Superior temporal gyrus (tissue), 1 donor: ENCODE data around the gene KRTAP12-2.

Source experiments
- DNase-seq: peaks from one replicate; pipeline ENCODE4 v3.0.0-alpha.2; 2016; ENCODE audit errors: extremely low spot score

The KRTAP12-2 gene

DNA sequence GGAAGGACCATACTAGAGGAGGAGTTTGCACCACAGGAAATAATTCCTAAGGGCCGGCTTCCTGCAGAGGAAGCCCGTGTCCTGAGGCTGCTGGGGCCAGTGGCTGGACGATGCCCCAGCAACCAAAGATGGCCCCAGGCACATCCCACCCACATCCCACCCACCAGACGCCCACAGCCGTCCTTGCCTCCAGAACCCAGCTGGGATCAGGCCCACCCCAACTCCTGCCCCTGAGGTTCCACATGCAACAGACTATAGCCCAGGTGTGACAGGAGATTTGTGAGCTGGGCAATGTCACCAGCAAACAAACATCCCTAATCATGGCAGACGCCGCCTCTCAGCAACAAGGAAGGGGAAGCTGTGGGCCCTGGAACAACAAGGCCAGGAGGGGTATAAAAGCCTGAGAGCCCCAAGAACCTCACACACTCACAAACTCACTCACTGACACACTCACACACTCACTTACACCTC, 40.0 kb downstream of the KRTAP12-2 start, which contains the start of gene KRTAP10-9:
TSS of gene KRTAP10-9 (plus strand) at position 421 of the 471 bp plus-strand sequence. CDS start 79 bp downstream, outside the sequence.
- no peak for DNase-seq

DNA sequence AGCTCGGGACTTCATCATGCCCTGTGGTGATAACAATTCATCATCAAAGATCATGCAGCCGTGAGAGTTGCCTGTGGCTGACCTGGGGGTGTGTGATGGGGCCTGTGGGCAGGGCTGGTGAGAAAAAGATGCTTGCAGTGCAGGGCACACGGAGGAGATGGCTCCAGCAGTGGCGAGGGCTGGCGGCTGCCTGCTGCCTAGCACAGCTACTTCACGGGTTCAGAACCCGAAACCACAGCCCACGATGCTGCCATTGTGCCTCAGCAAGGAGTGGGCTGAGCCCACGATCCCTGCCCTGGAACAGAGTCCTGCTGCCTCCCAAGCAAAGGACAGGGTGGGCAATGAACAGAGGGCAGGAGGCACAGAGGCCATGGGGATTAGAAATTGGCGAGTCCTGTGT, 40.5 kb downstream of the KRTAP12-2 start:
- DNase-seq, result no peak

DNA sequence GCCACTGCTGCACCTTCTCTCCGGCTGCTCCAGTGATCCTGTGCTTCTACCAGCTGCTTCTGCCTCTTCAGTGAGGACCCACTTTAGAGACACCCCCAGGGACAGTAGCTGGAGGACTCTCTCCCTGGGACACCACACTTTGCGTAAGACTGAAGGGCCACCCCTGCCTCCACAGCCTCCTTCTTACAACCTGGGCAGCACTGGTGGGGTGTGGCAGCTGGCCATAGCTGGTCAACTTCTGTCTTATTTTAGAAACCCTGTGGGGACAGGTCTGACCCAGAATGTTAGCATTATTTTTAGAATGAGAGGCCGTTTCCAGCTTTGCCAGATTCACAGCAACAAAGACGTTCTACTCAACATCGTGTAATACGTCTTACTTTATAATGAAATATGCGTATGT, 41.0 kb downstream of the KRTAP12-2 start:
- no peak for DNase-seq

DNA sequence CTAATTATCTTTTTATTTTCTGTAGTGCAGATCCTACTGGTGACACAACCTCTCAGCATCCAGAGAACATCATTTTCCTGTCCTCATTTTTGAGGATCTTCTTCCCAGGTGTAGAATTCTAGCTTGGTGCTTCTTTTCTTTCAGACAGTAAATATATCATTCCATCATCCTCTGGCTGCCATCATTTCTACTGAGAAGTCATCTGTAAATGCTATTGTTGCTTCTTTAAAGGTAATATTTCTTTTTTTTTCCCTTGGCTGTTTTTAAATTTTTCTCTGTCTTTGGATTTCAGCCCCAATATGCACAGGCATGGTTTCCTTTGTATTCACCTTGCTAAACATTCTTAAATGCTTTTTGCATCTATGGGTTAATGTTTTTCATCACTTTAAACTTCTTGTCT, 43.2 kb downstream of the KRTAP12-2 start:
- no peak for DNase-seq

DNA sequence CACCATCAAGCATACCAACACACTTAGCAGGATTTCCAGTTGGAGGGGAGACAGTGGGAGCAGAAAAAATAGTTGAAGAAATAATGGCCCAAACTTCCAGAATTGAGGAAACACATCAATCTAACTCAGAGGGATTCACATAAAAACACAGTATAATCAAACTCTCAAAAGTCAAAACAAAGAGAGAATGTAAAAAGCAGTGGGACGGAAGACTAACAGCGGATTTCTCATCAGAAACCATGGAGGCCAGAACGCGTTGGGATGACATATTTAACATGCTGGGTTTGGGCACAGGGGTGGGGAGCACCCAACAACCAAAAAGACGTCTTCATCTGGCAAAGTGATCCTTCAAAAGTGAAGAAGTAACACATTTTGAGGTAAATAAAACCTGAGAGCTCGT, 46.8 kb downstream of the KRTAP12-2 start:
- DNase-seq, result no peak

DNA sequence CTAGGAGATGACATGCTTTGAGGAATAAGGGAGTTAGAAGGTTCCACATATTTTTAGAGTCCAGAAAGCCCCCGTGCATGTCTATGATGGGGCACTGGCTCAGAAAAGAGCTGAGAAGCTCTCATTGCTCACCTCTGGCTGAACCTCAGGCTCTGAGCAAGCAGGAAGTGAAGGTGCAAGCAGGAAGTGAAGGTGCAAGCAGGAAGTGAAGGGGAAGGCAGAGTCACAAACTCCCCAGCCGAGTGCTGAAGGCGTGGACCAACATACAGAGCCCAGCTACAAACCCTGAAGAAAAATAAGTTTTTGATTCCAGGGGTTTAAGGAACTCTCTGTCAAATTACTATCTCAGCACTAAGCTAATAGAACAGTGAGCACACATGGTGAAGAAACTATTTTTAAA, 47.8 kb downstream of the KRTAP12-2 start:
- no peak for DNase-seq

DNA sequence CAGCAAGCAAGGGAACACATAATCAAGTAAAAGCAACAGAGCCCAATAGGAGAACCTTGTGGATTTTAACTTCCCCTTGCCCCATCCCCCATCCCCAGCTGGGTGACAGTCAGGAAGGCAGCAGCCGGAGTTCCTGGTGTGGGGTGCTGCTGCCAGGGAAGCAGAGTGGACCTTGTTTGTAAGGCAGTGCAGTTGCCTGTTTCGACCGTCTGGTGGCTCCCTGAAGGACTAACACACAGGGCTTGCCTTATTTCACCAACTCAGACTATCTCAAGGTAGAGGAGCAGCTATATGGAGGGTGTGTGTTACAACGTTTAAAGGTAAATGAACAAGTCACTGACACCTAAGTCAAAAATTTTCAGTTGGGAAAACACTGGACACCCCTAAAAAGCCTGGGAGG, 48.2 kb downstream of the KRTAP12-2 start:
- no peak for DNase-seq

DNA sequence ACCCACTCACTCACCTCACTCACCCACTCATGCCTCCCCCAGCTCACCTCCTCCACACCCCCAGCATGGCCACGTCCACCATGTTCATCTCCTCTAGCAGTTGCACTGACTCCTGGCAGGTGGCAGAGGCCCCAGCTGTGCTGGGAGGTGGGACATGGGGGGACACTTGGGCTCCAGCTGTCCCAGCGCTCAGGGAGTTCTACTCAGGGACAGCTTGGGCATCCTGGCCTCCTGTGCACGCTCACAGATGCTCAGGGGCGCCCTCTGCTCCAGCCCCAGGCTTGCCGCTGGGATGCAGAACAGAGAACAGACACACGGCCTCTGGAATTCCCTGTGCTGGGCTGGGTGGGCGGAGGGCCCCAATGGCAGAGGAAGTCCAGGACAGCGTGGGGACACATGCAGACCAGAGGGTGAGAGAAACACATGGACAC, 49.6 kb downstream of the KRTAP12-2 start:
- no peak for DNase-seq

DNA sequence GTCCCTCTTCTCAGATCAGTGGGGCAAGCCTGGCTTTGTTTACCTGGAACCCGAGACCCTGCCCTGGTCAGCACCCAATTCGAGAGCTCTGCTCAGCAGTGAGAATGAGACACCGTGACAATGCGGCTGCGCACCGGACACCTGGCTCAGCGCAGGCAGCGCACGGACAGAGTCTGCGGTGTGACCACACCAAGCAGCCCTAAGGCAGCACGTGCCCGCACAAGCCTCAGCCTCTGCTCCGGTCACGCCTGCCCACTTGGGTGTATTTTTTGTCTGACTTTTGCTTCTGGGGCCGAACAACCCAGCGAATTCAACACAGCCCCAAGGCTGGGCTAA, 50.2 kb downstream of the KRTAP12-2 start:
- no peak for DNase-seq
